Medulla oblongata (tissue), 1 donor: ENCODE data around the gene FIBP.

Source experiments
- DNase-seq: peaks from one replicate; pipeline ENCODE4 v3.0.0-alpha.2; 2015; ENCODE audit errors: extremely low spot score

FIBP gene

DNA sequence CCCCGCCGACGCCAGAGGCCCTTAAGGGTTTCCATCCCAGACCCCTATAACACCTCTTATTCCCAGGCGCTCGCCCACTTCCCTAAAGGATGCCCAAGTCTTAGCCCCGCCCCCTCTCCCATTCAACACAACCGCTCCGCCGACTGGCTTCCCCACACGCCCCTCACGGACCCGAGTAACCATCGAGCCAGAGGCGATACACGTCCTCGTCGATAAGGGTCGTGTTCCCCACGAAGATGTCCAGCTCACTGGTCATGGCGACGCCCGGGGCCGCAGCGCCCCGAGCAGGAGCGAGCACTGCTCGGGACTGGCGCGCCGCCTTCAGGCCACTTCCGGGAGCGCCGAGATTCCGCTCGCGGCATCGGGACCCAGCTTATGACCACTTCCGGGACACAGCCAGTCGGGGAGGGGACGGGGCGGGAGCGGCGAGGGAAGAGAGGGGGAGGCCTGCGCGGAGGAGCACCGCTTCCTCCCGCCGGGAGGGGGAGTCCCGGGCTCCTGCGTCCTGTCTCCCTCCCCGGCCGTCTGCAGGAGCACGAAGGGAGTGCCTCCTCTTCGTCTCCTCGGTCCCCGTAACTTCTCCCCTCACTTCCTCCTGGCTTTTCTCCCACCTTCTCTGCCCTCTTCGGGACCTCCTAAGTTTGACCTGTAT lies at the start of gene FIBP:
TSS of gene FIBP (minus strand) at position 309 of the 652 bp plus-strand sequence. CDS start at position 256, 53 bp downstream.
- DNase-seq, result peak; percentile 99

- no peak for DNase-seq
Observed at GRCh38 chr11:65937766-65938165, 49.5 kb upstream of the FIBP start.

DNA sequence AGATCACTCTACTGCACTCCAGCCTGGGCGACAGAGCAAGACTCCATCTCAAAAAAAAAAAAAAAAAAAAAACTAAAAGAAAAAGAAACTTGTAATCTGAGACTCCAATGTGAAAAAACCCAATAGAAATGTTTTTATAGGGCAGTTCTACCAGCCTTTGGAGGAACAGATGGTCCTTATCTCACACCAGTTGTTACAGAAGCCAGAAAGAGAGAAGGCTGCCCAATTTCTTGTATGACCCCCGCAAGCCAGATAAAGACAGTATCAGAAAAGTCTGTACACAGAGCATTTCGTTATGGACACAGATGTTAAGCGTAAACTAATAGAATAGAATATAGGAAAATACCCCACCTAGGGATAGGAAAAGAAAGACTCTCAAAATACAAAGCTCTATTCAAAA lies 45.7 kb upstream of the FIBP start:
- no peak for DNase-seq

GRCh38 chr11:65932558-65932919 lies 44.3 kb upstream of the FIBP start:
- DNase-seq, result no peak

- DNase-seq, result no peak
Observed at GRCh38 chr11:65931773-65932557, 43.7 kb upstream of the FIBP start.

- no peak for DNase-seq
Observed at GRCh38 chr11:65928667-65929066, 40.4 kb upstream of the FIBP start.

- peak; percentile 68 for DNase-seq
Observed at GRCh38 chr11:65927904-65928397, 39.7 kb upstream of the FIBP start.

GRCh38 chr11:65925397-65925796 lies 37.1 kb upstream of the FIBP start:
- DNase-seq, result no peak

DNA sequence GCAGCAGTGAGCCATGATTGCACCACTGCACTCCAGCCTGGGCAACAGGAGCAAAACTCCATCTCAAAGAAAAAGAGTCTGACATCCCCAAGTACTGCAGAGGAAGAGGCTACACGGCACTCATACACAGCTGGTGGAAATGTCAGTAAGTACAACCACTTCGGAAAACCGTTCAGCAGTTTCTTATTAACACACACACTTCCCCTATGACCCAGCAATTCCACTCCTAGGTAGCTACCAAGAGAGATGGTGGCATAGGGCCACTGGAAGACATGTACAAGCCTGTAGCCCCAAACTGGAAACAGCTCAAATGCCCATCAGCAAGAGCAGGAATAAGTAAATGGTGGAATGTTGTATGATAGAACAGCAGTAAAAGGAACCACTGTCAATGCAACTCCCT lies 34.3 kb upstream of the FIBP start:
- DNase-seq, result no peak

DNA sequence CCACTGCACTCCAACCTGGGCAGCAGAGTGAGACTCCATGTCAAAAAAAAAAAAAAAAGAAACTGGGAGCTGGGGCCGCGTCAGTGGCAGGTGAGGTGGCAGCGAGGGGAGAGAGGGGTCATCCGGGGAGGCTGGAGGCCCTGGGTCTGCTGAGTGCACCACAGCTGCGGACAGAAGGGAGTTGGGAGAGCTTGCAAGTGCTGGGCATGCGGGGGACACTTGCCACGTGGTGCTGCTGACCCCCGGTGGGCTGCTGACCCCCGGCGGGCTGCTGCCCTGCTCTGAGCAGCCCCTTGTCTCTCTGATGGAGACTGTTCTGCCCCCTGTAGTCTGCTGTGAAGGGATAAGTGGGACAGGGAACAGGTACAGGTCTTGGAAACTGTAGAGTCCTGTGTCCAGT lies 33.6 kb upstream of the FIBP start:
- no peak for DNase-seq

GRCh38 chr11:65921033-65921555 lies 32.8 kb upstream of the FIBP start:
- no peak for DNase-seq

- DNase-seq, result no peak
Observed at GRCh38 chr11:65920372-65920802, 32.1 kb upstream of the FIBP start.

DNA sequence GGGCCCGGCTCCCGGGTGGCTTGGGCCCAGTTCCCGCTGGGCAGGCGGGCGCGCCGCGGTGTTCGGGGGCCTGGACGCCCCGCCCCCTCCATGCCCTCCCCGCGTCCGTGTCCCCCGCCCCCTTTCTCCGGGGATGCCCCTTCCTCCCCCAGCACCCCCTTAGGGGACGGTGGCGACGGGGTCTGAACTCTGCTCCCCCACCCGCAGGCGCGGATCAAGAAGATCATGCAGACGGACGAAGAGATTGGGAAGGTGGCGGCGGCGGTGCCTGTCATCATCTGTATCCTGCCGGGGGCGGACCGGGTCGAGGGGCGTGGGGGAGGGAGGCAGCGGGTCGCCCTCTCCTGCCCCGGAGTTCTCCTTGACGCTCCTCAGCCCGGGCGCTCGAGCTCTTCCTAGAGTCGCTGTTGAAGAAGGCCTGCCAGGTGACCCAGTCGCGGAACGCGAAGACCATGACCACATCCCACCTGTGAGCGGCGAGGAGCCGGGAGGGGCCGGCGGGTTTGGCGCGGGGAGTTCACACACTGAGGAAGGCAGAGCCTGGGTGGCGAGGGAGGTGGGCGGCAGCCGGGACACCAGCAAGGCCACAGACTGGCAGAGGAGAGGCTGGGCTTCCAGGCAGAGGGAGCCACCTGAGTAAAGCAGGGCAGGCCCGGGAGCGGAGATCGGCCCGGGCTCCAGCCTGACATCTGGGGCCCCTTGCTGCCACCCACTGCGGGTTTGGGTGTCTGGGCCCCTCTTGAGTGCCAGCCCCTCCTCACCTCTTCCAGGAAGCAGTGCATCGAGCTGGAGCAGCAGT lies 31.5 kb upstream of the FIBP start:
- DNase-seq, result no peak

DNA sequence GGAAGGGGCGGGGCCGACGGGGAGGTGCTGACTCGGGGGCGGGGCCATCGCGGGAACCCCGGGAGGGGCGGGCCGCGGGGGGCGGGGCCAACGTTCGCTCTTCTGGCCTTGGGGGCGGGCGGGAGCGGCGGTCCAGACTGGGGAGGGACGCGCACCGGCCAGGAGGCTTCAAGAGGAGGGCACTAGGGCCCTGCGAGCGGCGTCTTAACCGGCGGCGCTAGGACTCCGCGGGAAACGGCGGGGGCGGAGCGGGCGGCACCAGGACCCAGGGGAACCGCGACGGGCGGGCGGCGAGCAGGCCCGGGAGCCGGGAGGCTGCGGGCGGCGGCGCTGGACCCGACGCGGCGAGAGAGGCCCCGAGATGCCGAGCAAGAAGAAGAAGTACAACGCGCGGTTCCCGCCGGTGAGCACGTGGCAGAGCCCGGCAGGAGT lies 30.9 kb upstream of the FIBP start, which contains the start of gene DRAP1:
TSS of gene DRAP1 (plus strand) at position 286 of the 432 bp plus-strand sequence. CDS start at position 362, 76 bp downstream.
- DNase-seq, result peak; percentile 99

GRCh38 chr11:65918211-65919140 lies 30.2 kb upstream of the FIBP start, which contains the start of gene C11orf68:
C11orf68 (minus strand) TSS chr11:65919062; CDS start chr11:65919031, 31 bp downstream.
- no peak for DNase-seq

GRCh38 chr11:65917434-65918210 lies 29.4 kb upstream of the FIBP start:
- DNase-seq, result no peak

DNA sequence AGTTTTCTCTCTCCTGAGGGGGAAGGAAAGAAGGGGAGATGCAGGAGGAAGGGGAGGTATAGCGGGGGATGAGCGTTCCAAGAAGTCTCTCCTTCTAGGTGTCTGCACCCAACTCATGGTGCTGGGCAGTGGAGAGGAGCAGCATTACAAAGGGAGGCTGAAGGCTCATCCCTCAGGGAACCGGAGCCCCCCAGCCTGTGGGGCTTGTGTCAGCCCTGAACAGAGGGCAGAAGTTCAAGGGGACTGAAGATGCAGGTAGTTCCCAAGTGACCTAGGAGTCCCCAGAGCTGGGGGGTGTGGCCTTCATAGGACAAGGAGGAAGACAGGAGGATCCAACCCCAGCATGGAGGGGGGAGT lies 28.8 kb upstream of the FIBP start:
- no peak for DNase-seq

DNA sequence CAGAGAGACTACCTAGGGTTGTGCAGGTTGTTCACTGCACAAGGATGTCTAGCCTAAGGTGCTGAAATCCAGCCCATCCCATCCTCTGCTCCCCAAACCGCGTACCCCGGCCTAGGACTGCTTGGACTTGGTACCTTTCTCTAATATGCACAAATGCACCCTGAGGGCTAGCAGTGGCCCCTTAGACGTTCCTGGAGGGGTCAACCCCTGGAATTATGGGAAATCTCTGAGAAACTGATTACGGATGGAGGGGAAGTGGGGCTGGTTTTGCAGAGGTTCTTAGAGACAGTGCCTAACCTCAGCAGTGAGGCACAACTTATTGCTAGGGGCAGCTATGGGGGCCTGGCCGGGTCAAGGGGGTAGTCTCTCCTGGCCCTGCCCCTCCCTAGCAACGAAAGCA lies 28.1 kb upstream of the FIBP start:
- DNase-seq, result no peak

- no peak for DNase-seq
Observed at GRCh38 chr11:65915821-65916251, 27.6 kb upstream of the FIBP start.
